ENCODE results near the gene GDA.

GDA gene

DNA sequence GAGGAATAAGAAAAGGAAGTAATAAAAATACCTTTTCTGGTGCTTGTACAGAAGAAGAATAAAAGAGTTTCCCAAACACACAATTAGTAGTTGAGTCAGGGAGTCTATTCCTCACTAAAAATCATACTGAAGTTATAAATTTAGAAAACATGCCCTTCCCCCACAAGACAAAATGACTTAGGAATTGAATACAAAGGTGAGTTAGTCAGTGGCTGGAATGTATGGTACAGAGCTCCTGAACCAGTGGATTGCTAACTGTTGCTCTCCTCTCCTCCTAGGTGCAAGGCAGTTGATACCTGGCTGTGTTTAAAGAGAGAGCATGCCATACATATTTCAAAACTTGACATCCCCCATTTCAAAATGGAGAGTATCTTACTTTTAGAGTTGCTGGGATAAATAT, 1.9 kb downstream of the GDA start:
- DNase-seq: no peak

DNA sequence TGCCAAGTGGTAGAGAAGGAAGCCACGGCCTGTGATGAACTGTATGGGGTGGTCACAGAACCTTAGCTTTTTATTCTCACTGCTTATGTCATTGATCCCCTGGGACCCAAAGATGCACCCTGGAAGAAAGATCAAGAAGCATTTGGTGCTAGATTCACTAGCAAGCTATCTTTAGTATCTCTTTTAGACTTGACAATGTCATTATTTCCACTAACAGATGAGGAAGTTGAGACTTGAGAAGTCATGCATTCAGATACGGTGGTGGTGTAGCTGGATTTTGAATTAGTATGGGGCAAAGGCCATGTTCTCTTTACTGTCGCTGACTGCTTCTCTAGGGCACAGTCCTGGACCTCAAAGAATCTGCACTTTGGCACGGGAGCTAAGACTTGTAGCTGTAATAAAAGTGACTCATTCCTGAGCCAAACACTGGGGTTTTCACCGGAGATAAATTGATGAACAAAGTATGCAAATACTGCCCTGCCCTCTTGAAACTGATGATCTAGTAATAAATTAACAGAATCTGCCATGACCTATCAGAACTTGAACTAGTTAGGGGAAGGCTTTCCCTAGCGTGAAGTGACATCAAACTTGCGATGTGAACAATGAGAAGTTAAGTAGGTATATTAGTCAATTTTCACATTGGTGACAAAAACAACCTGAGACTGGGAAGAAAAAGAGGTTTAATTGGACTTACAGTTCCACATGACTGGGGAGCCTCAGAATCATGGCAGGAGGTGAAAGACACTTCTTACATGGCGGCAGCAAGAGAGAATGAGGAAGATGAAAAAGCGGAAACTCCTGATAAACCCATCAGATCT, 5.4 kb downstream of the GDA start:
- no peak for DNase-seq

DNA sequence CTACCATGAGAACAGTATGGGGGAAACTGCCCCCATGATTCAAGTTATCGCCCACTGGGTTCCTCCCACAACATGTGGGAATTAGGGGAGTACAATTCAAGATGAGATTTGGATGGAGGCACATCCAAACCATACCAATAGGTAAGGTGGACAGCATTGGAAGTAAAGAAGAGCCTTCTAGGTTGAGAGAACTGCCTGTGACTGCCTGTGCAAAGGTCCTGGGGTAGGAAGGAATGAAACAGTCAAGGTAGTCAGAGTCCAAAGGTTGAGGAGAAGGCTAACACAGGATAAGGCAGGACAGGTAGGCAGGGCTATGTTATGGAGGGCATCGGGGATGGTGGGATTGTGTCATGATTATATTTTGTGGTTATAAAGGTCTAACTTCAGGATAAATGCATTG, 6.1 kb downstream of the GDA start:
- no peak for DNase-seq

DNA sequence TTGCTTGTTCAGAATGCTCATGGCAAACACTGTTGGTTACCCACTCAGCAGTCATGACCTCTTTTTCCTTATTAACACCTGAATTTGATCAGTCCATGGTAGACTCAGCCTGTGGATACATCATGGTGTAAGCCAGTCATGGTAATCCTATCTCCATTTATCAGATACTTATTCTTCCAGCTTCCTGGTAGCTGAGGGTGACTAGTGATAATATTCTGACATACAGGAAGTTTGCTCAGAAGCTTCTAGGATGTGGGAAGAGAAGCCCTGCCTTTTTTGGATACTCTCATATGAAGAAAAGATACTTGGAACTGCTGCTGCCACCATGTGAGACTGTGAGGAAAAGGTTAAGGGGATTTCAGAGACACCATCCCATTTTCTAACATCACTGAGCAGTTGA, 7.3 kb downstream of the GDA start:
- no peak for DNase-seq

- no peak for DNase-seq
Measured at GRCh38 chr9:72158680-72159079, 9.4 kb downstream of the GDA start.

DNA sequence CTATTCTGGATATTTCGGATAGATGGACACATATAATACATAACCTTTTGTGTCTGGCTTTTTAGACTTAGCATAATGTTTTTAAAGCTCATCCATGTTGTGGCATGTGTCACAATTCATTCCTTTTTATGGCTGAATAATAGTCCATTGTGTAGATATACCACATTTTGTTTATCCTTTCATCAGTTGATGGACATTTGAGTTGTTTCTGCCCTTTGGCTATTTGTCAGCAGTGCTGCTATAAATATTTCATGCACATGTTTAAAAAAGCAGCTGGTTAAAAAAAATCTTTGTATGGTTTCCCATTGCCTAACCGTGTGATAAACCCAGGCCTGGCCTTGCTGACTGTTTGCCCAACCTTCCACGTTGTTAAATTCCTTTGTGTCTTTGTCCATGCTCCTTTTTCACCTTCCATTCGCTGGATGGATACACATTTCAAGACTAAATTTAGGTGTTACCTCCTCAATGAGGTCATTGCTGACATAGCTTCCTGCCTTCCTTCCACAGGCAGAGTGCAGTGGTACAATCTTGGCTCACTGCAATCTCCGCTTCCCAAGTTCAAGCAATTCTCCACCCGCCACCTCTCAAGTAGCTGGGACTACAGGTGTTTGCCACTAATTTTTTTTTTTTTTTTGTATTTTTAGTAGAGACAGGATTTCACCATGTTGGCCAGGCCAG, 11.3 kb downstream of the GDA start:
- DNase-seq: no peak

- no peak for DNase-seq
Measured at GRCh38 chr9:72165326-72165725, 16.1 kb downstream of the GDA start.

GRCh38 chr9:72165821-72166547, 16.7 kb downstream of the GDA start:
- DNase-seq: no peak

GRCh38 chr9:72168075-72168474, 18.8 kb downstream of the GDA start:
- no peak for DNase-seq

- no peak for DNase-seq
Measured at GRCh38 chr9:72169178-72169577, 19.9 kb downstream of the GDA start.

DNA sequence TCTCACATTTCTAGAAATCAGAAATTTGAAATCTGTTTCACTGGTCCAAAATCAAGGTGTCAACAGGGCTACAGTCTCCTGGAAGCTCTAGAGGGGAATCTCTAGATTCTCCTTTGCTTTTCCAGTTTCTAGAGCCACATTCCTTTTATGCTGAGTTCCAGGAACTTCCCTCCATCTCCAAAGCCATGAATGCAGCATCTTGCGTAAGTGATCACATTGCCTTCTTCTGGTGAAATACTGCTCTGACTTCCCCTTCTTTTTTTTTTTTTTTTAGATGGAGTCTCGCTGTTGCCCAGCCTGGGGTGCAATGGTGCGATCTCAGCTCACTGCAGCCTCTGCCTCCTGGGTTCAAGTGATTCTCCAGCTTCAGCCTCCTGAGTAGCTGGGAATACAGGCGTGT, 23.8 kb downstream of the GDA start:
- no peak for DNase-seq

DNA sequence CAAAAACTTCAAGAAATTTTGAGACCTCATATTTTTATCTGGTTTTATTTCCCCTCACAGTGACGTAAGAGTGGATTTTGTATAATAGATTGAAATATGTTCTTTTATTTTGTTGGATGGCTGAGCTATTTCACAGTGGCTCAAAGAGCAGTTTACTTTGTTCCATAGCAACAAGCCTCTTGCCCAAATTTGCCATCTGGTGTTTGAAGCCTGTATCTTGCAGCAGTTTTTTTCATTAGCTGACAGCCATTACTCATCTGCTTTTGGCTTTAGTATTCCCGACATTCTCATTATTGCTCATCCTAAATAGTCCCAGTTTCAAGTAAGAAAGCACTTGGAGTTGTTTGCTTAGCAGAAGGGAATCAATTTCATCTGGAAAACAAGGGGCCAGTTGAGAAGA, 36.3 kb downstream of the GDA start:
- DNase-seq: no peak

GRCh38 chr9:72187121-72187695, 38.0 kb downstream of the GDA start:
- no peak for DNase-seq

DNA sequence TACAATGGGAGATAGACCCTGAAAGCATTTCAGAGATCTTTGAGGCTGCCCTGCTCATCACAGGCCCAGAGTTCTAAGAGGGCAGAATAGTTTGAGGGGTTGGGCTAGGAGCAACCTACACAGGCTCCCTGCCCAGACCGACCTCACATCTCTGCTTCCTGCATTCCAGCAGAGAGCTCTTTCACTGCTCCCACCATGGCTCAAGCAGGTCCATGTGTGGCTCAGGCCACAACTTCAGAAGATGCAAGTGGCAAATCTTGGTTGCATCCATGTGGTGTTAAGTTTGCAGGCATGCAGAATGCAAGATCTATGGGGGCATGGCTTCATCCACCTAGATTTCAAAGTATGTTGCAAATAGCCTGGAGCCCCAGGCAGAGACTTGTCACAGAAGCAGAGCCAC, 39.0 kb downstream of the GDA start:
- no peak for DNase-seq

DNA sequence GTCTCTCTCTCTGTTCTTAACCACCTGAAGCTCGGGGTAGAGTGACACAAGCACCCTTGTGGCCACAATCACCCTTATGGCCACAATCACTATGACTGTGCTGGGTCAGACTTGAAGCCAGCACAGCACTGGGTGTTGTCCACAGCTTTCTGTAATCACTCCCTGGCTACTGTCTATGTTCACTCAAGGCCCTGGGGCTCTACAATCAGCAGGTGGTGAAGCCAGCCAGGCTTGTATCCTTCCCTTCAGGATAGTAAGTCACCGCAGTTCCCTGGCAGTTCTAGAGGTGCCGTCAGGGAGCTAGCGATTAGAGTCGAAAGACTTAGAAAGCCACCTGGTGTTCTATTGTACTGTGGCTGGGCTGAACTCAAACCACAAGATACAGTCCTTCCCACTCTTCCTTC, 44.2 kb downstream of the GDA start:
- DNase-seq: no peak

DNA sequence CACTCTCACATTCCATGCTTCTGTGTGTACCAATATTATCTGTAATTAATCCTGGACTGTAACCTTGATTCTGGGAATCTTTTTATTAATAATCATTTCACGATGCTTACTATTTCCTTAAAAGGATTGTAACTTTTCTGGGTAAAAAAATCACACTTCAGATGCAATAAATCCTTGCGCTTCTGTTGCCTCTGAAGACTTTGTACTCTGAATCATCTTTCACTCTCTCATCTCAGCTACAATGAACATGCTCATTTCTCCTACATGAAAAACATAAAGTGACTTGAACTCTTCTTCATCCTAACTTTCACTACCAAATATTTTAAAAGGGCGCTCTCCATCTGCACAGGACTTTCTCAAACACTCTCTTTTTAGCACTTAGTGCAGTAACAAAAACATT, 50.0 kb downstream of the GDA start:
- DNase-seq: no peak

GRCh38 chr9:72200452-72200851, 51.2 kb downstream of the GDA start:
- no peak for DNase-seq

DNA sequence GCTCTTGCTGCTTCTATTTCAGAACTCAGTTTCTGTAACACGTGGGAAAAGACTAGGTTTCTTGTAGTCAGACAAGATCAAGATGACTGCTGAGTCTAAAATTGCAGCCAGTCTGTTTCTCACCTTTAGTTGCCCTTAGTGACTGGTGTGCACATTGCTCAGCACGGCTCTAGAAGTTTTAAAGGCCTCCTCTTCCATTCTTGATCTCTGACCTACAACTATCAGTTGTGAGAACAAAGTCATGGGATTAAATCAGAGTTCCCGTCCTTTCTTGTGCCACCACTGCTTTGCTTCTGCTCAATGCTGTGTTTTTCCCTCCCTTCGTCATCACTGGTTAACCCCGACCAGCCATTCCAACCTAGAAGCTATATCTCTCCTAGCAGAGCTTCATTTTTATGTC, 52.8 kb downstream of the GDA start:
- DNase-seq: no peak

- no peak for DNase-seq
Measured at GRCh38 chr9:72203205-72203803, 54.1 kb downstream of the GDA start.

- no peak for DNase-seq
Measured at GRCh38 chr9:72204062-72204461, 54.8 kb downstream of the GDA start.

DNA sequence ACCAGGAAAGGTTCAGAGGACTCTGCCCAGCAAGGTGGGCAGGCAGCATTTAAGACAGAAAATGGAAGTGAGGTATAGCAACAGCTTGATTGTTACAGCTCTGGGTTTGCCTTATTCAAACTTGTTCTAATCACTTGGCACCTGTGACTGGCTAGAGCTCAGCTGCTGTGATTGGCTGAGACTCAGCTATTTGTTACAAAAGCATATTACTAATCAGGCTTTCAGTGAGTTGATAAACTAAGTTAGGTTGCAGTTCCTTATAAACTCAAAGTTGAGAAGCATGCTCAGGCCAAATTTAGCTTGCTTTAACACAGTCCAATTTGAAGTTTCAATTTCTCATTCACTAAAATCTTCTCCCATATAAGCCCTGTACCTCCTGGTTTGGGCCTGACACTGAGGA, 56.3 kb downstream of the GDA start:
- DNase-seq: no peak

DNA sequence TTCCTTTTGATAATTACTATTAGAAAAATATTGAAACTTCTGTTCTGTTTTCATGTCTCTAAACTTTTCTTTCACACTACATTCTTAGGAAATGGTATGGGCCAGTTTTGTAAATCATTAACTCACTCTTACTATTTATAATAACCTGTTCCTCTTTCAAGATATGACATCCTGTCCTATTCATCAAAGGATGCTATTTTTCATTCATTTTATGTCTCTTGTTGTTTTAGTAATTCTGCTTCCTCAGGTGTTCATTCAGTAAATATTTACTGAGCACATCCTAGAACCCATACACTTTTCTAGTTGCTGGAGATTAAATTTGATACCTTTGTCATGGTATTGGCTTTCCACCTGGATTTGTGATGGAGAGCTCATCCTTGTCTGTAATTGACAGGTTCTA, 58.0 kb downstream of the GDA start:
- DNase-seq: no peak

GRCh38 chr9:72210522-72210921, 61.3 kb downstream of the GDA start:
- DNase-seq: no peak

Data from activated naive CD4-positive, alpha-beta T cell (primary cell).